Islet of Langerhans (tissue), 1 donor: ENCODE data around the gene ELANE.

Source experiments
- FAIRE-seq: peaks from one replicate; lab custom pipeline; 2011; peaks lifted over from hg19 to GRCh38; lab: Jason Lieb, UNC

Gene ELANE

GRCh38 chr19:899336-900042 is 47.4 kb downstream of the ELANE start:
- FAIRE-seq: no peak

- FAIRE-seq: no peak
Observed at GRCh38 chr19:900043-900301, 47.9 kb downstream of the ELANE start.

- FAIRE-seq: no peak
Observed at GRCh38 chr19:900302-901111, 48.4 kb downstream of the ELANE start.

- no peak for FAIRE-seq
Observed at GRCh38 chr19:901216-902092, 49.4 kb downstream of the ELANE start.

- FAIRE-seq: no peak
Observed at GRCh38 chr19:902093-902370, 49.9 kb downstream of the ELANE start.

GRCh38 chr19:902446-903226 is 50.5 kb downstream of the ELANE start:
- FAIRE-seq: peak; percentile 33

- no peak for FAIRE-seq
Observed at GRCh38 chr19:903266-903797, 51.2 kb downstream of the ELANE start.

GRCh38 chr19:904545-904944 is 52.4 kb downstream of the ELANE start:
- no peak for FAIRE-seq
